ENCODE data around the gene AKIP1.

The AKIP1 gene

GRCh38 chr11:8962841-8963240 is 51.9 kb downstream of the AKIP1 start:
- DNase-seq: no peak

GRCh38 chr11:8963569-8964323 is 52.8 kb downstream of the AKIP1 start:
- peak; percentile 80 for DNase-seq

DNA sequence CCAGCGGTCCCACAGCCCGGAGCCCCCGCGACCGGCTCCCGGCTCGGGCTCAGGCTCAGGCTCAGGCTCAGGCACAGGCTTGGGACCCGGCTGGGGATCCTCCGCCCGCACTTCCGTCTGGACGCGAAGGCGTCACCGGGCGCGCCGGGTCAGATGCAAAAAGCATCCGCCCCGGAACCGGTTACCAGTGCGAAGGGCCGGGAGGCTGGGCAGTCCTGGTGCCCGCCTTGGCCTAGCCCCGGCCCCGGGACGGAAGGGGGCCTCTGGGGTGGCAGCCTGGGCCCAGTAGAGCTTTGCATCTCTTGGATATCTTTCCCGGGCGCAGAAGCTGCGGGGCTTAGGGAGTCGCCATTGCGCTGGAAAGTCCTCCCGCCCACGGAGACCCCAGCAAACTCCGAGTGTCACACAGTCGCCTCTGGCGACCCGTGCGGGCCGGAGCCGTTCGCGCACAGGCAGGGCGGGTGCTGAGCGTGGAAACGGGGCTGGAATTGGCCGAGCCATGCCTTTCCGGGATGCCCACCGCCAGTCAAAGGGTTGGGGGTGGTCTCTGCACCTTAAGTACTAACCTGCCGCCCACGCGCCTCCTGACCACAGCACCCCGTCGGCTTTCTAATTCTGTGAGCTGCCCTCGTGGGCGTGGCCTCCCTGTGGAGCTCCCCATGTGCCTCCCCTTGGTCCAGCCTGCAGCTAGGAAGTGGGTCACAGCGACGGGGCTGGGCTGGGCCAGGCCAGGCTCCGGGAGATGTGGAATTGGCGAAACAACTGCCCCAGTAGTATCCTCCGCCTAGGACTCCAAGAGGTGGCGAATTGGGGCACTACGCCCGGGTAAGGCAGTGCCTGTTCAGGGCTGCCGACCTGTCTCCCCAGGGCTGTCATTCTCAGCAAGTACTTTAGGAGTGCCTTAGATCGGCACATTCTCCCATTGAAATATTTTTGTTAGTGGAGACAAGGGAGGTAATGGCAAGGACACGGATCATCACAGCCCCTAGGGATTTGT is 53.6 kb downstream of the AKIP1 start, which contains the start of gene TMEM9B:
Gene TMEM9B (minus strand): TSS at position 119 of the 997 bp plus-strand sequence. CDS start 129 bp downstream, outside the sequence.
- DNase-seq: peak; percentile 80

GRCh38 chr11:8967184-8967583 is 56.2 kb downstream of the AKIP1 start:
- no peak for DNase-seq
